Natural killer cell (primary cell): ENCODE measurements around the gene THSD4. TPM values are rescaled to one million over a fixed set of nuclear protein-coding genes. Genes with fewer than 3 reads are reported as not detected.

Experiments used
- ATAC-seq, 3 donors: fragments of 150-1000 bp in 2 of 3; fragments of 200-7000 bp in 1 of 3; cut with Tn5 transposase; 1 replicate in 1 of 3; 2 replicates in 2 of 3; pipeline ENCODE4 v1.10.0; 2021; ENCODE audit warnings: mild to moderate bottlenecking in 2 of 3, moderate library complexity in 2 of 3
- DNase-seq, 2 donors: peaks; one replicate each; pipeline versions ENCODE4 v3.0.0 to v3.0.0-alpha.2; 2013 to 2021; ENCODE audit warnings: mixed read lengths in 1 of 2
- H3K27ac ChIP-seq: one replicate; pipeline ENCODE4 v1.5.1; 2013; ENCODE audit warnings: mild to moderate bottlenecking, low read length
- H3K27me3 ChIP-seq: one replicate; pipeline ENCODE4 v1.6.1; 2013; ENCODE audit warnings: low read length; ENCODE audit not compliant: control insufficient read depth, insufficient read depth
- H3K36me3 ChIP-seq: one replicate; pipeline ENCODE4 v1.6.1; 2013; ENCODE audit warnings: low read length; ENCODE audit not compliant: control insufficient read depth, insufficient read depth
- H3K4me1 ChIP-seq: one replicate; pipeline ENCODE4 v1.6.1; 2013; ENCODE audit warnings: low read length; ENCODE audit not compliant: control insufficient read depth, insufficient read depth
- H3K4me3 ChIP-seq: one replicate; pipeline ENCODE4 v1.5.1; 2013; ENCODE audit warnings: low read length
- H3K9me3 ChIP-seq: one replicate; pipeline ENCODE4 v1.6.1; 2013; ENCODE audit warnings: low read length; ENCODE audit not compliant: control insufficient read depth, insufficient read depth
- H3K27ac Mint-ChIP-seq, 2 donors: one replicate each; pipeline ENCODE4 v1.8.0; 2022; ENCODE audit warnings: mild to moderate bottlenecking in 2 of 2, mixed read lengths in 2 of 2, moderate library complexity in 1 of 2
- H3K27me3 Mint-ChIP-seq, 2 donors: one replicate each; pipeline ENCODE4 v1.8.0; 2022; ENCODE audit warnings: low read depth in 2 of 2, mixed read lengths in 2 of 2
- H3K36me3 Mint-ChIP-seq: one replicate; pipeline ENCODE4 v1.8.0; 2022; ENCODE audit warnings: mixed read lengths
- H3K4me1 Mint-ChIP-seq, 2 donors: one replicate each; pipeline ENCODE4 v1.8.0; 2022; ENCODE audit warnings: mixed read lengths in 2 of 2
- H3K4me3 Mint-ChIP-seq: one replicate; pipeline ENCODE4 v1.8.0; 2022; ENCODE audit warnings: mild to moderate bottlenecking, moderate library complexity, mixed read lengths
- H3K9me3 Mint-ChIP-seq, 2 donors: one replicate each; pipeline ENCODE4 v1.8.0; 2022; ENCODE audit warnings: mixed read lengths in 2 of 2
- CTCF ChIP-seq: fragments of 200-600 bp; IDR thresholded peaks from one replicate; pipeline ENCODE4 v1.8.0; 2022; ENCODE audit warnings: antibody characterized with exemption
- WGBS: methylation state at CpG from one replicate; pipeline ENCODE4 v1.1.7; 2013; ENCODE audit warnings: missing lambda C conversion rate; ENCODE audit not compliant: insufficient coverage; 5-methylcytosine and 5-hydroxymethylcytosine counted together
- intact Hi-C: fragments of 100-400 bp; cut with micrococcal nuclease; formaldehyde crosslinking; loops from one replicate; pipeline ENCODE4 v1.14.2; 2022
- total RNA-seq, 4 donors: library from RNA; stranded (reverse); fragments of 120-200 nt in 1 of 4; gene quantifications; one replicate each; pipeline versions ENCODE4 v1.2.3 to v1.2.4, GENCODE V29; 2013 to 2022

Gene THSD4
- total RNA-seq, 3 donors from 2014 or later (not counting 1 experiment from before 2014, with no cell fraction given) = not detected

DNA sequence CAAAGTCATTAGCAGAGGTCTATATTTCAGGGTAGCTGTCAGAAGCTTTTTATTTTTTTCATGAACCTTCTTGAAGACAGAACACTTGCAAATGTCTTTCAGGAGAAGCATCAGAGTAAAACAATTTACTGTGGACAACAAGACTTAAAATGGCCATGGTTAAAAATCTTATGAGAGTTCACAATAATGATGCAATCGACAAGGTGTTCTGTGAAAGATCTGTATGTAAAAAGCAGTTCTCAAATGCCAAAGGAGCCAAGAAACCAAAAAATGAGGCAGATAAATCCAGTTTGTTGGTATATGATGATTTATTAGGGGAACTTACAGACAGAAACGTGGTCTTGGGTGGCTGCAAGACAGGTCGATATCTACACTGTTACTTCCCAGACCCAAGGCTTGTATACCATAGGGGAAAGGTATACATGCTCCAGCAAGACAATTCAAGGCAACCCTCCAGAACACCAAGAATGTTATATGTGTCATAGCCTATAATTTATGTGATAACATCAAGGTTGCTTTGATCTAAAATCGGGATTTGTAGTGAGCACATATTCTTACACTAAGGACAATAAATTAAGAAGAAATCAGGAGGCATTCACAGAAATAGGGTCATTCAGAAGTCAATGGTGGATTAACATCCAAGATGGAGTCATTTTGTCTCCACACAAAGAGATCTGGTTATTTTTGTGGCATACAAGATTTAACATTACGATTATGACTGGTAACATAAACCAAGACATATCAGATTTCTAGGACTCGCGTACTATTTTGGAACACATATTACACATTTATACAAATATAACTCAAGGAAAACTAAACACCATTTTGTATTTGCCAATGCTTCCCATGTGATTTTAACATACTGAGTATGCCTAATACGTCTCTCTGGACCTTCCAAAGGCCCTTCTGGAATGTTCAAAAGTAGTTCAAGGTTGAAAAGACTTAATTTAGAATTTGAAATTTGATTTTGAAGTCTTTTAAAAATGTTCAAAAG lies 316.4 kb downstream of the THSD4 start:
- Mint-ChIP-seq H3K4me3 (no peak overlapping the region), H3K36me3 (no peaks in the 10 kb centered on the region), H3K9me3 (no peaks in the 10 kb centered on the region), H3K4me1 (no peaks in the 10 kb centered on the region), H3K27ac (no peak overlapping the region), H3K27me3 (peaks cover 13 to 25% of the 10 kb centered on the region in 2 donors)
- no peak overlapping the region for H3K4me3 ChIP-seq
- H3K27me3 ChIP-seq = no peaks in the 10 kb centered on the region
- no peak for DNase-seq
- no peak for ATAC-seq
- TF ChIP-seq CTCF = no peak
- no peaks in the 10 kb centered on the region for H3K9me3 ChIP-seq
- H3K36me3 ChIP-seq = no peaks in the 10 kb centered on the region
- no peaks in the 10 kb centered on the region for H3K4me1 ChIP-seq
- intact Hi-C loops = no loop called here
- H3K27ac ChIP-seq = no peak overlapping the region
- WGBS = 99% methylated on average over 5 of the region's 8 CpGs

GRCh38 chr15:71433402-71433801 lies 318.1 kb downstream of the THSD4 start:
- H3K4me3 ChIP-seq = no peak overlapping the region
- 94% methylated on average over 1 of the region's 1 CpG for WGBS
- no peak for TF ChIP-seq CTCF
- Mint-ChIP-seq H3K27ac (no peak overlapping the region), H3K4me1 (no peaks in the 10 kb centered on the region), H3K9me3 (no peaks in the 10 kb centered on the region), H3K4me3 (no peak overlapping the region), H3K27me3 (peaks cover 13 to 26% of the 10 kb centered on the region in 2 donors), H3K36me3 (no peaks in the 10 kb centered on the region)
- ATAC-seq (no peak), DNase-seq (no peak)
- no peaks in the 10 kb centered on the region for H3K36me3 ChIP-seq
- no peaks in the 10 kb centered on the region for H3K9me3 ChIP-seq
- H3K27ac ChIP-seq = no peak overlapping the region
- H3K27me3 ChIP-seq = no peaks in the 10 kb centered on the region
- intact Hi-C loops = no loop called here
- H3K4me1 ChIP-seq = no peaks in the 10 kb centered on the region

GRCh38 chr15:71434774-71435173 lies 319.5 kb downstream of the THSD4 start:
- intact Hi-C loops = no loop called here
- Mint-ChIP-seq H3K4me1 (no peaks in the 10 kb centered on the region), H3K4me3 (no peak overlapping the region), H3K36me3 (no peaks in the 10 kb centered on the region), H3K27ac (no peak overlapping the region), H3K9me3 (no peaks in the 10 kb centered on the region), H3K27me3 (peaks cover 9 to 14% of the 10 kb centered on the region in 2 donors)
- DNase-seq (no peak), ATAC-seq (no peak)
- H3K27ac ChIP-seq = no peak overlapping the region
- H3K27me3 ChIP-seq = no peaks in the 10 kb centered on the region
- TF ChIP-seq CTCF = no peak
- H3K4me3 ChIP-seq = no peak overlapping the region
- 94% methylated on average over 2 of the region's 2 CpGs for WGBS
- H3K4me1 ChIP-seq = no peaks in the 10 kb centered on the region
- H3K9me3 ChIP-seq = no peaks in the 10 kb centered on the region
- H3K36me3 ChIP-seq = no peaks in the 10 kb centered on the region
